Loucy (cell line): ENCODE measurements around the gene GABRG3.

Experiments used
- H2AFZ ChIP-seq: fragments of 200-600 bp; sonication (generic); 2 replicates; pipeline ENCODE4 v1.6.0; 2016; ENCODE audit warnings: antibody characterized with exemption, mild to moderate bottlenecking, low read length, moderate library complexity
- H3F3A ChIP-seq: fragments of 200-600 bp; 2 replicates; pipeline ENCODE4 v1.6.0; 2016; ENCODE audit warnings: antibody characterized with exemption, low read depth, mild to moderate bottlenecking
- H3K27me3 ChIP-seq: fragments of 200-600 bp; sonication (generic); 2 replicates; pipeline ENCODE4 v1.6.1; 2014; ENCODE audit warnings: low read length, mild to moderate bottlenecking; ENCODE audit not compliant: insufficient read depth, poor library complexity, severe bottlenecking
- H3K36me3 ChIP-seq: fragments of 200-600 bp; sonication (generic); 2 replicates; pipeline ENCODE4 v1.6.1; 2016; ENCODE audit warnings: low read length; ENCODE audit not compliant: insufficient read depth
- H3K4me1 ChIP-seq: fragments of 200-600 bp; sonication (generic); 2 replicates; pipeline ENCODE4 v1.5.1; 2014; ENCODE audit warnings: low read length, mild to moderate bottlenecking; ENCODE audit not compliant: insufficient read depth, poor library complexity, severe bottlenecking
- H3K4me2 ChIP-seq: fragments of 200-600 bp; sonication (generic); 2 replicates; pipeline ENCODE4 v1.6.0; 2014; ENCODE audit warnings: antibody characterized with exemption, low read length, low read depth, mild to moderate bottlenecking; ENCODE audit not compliant: poor library complexity, severe bottlenecking
- H3K4me3 ChIP-seq: fragments of 200-600 bp; sonication (generic); 2 replicates; pipeline ENCODE4 v1.5.1; 2014; ENCODE audit warnings: low read length, mild to moderate bottlenecking, mixed read lengths; ENCODE audit not compliant: poor library complexity, severe bottlenecking
- H3K79me2 ChIP-seq: fragments of 200-600 bp; sonication (generic); 2 replicates; pipeline ENCODE4 v1.6.1; 2014; ENCODE audit warnings: low read length; ENCODE audit not compliant: insufficient read depth
- H3K9ac ChIP-seq: fragments of 200-600 bp; sonication (generic); 2 replicates; pipeline ENCODE4 v1.6.0; 2014; ENCODE audit warnings: mild to moderate bottlenecking, low read depth, low read length, moderate library complexity; ENCODE audit not compliant: poor library complexity, severe bottlenecking
- H3K9me2 ChIP-seq: fragments of 200-600 bp; sonication (generic); replicated peaks from 2 replicates; pipeline ENCODE4 v1.6.1; 2016; ENCODE audit warnings: low read depth, low read length, mixed read lengths
- H3K9me3 ChIP-seq: fragments of 200-600 bp; sonication (generic); 2 replicates; pipeline ENCODE4 v1.6.1; 2014; ENCODE audit warnings: mild to moderate bottlenecking, antibody characterized with exemption, low read length, low read depth; ENCODE audit not compliant: insufficient read depth
- H4K20me1 ChIP-seq: fragments of 200-600 bp; sonication (generic); 2 replicates; pipeline ENCODE4 v1.6.0; 2014; ENCODE audit warnings: antibody characterized with exemption, low read length, mild to moderate bottlenecking; ENCODE audit not compliant: insufficient read depth, poor library complexity, severe bottlenecking
- CTCF ChIP-seq: fragments of 200-600 bp; sonication (generic); conservative IDR thresholded peaks from 2 replicates; pipeline ENCODE4 v1.5.1; 2014; ENCODE audit warnings: mild to moderate bottlenecking, antibody characterized with exemption, low read length
- EZH2phosphoT487 ChIP-seq: fragments of 200-600 bp; IDR thresholded peaks from 2 replicates; pipeline ENCODE4 v1.6.1; 2018; ENCODE audit warnings: antibody characterized with exemption, mild to moderate bottlenecking, moderate library complexity, borderline replicate concordance

GABRG3 gene

DNA sequence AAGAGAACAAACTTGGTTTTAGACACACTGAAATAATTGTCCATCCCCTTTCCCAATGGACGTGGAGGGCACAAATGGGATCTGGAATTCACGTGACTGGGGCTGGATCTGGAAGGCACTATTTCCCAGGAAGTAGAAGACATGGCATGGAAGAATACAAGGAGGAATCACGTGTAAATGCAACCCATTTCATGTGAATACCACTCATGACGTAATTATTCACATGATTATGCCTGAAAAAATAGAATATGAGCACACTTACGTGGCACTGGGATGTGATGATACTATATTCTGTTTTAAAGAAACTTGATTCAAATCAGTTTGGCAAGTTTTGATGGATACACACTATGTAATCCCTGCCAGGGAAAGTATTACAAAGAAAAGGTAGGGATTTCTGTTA is 477.3 kb downstream of the GABRG3 start:
- no peaks in the 10 kb centered on the region; the same call in 1 of the 2 replicates for H3K9me3 ChIP-seq
- no peak for TF ChIP-seq EZH2phosphoT487
- no peak for TF ChIP-seq CTCF
- H3K36me3 ChIP-seq = no peaks in the 10 kb centered on the region
- no peaks in the 10 kb centered on the region for H3K27me3 ChIP-seq
- H3K9ac ChIP-seq = no peak overlapping the region
- no peaks in the 10 kb centered on the region for H3K79me2 ChIP-seq
- no peak overlapping the region for H3K4me3 ChIP-seq
- no peak overlapping the region for H3K4me2 ChIP-seq
- no peaks in the 10 kb centered on the region for H3K4me1 ChIP-seq
- no peaks in the 10 kb centered on the region for H4K20me1 ChIP-seq
- H3K9me2 ChIP-seq = no peaks in the 10 kb centered on the region
- no peak overlapping the region for H2AFZ ChIP-seq
- H3F3A ChIP-seq = no peaks in the 10 kb centered on the region

- no peaks in the 10 kb centered on the region for H3F3A ChIP-seq
- H3K4me2 ChIP-seq = no peak overlapping the region
- no peaks in the 10 kb centered on the region for H3K9me2 ChIP-seq
- H3K36me3 ChIP-seq = no peaks in the 10 kb centered on the region
- TF ChIP-seq CTCF = no peak
- TF ChIP-seq EZH2phosphoT487 = no peak
- no peak overlapping the region for H2AFZ ChIP-seq
- H3K4me1 ChIP-seq = no peaks in the 10 kb centered on the region
- H3K9me3 ChIP-seq = no peaks in the 10 kb centered on the region; the same call in 1 of the 2 replicates
- no peaks in the 10 kb centered on the region for H4K20me1 ChIP-seq
- H3K27me3 ChIP-seq = no peaks in the 10 kb centered on the region
- no peak overlapping the region for H3K9ac ChIP-seq
- no peak overlapping the region for H3K4me3 ChIP-seq
- no peaks in the 10 kb centered on the region for H3K79me2 ChIP-seq
These were observed 478.0 kb downstream of the GABRG3 start for GRCh38 chr15:27448986-27449385.

GRCh38 chr15:27449941-27450340 is 479.0 kb downstream of the GABRG3 start:
- no peak overlapping the region for H3K9ac ChIP-seq
- H3K4me2 ChIP-seq = no peak overlapping the region
- H4K20me1 ChIP-seq = no peaks in the 10 kb centered on the region
- no peaks in the 10 kb centered on the region for H3K27me3 ChIP-seq
- TF ChIP-seq EZH2phosphoT487 = no peak
- no peak for TF ChIP-seq CTCF
- H2AFZ ChIP-seq = no peak overlapping the region
- no peaks in the 10 kb centered on the region for H3K9me2 ChIP-seq
- H3K9me3 ChIP-seq = no peaks in the 10 kb centered on the region; the same call in 1 of the 2 replicates
- no peaks in the 10 kb centered on the region for H3K36me3 ChIP-seq
- H3K4me1 ChIP-seq = no peaks in the 10 kb centered on the region
- H3K79me2 ChIP-seq = no peaks in the 10 kb centered on the region
- H3F3A ChIP-seq = no peaks in the 10 kb centered on the region
- no peak overlapping the region for H3K4me3 ChIP-seq
